GM12875 (cell line): Measurements from ENCODE around the gene DRD1.

ENCODE experiments used
- H3K4me3 ChIP-seq: one replicate; pipeline ENCODE4 v1.5.1; 2011; ENCODE audit warnings: low read depth, low read length, control low read depth
- CTCF ChIP-seq: IDR thresholded peaks from 2 replicates; pipeline ENCODE4 v1.5.1; 2011; ENCODE audit warnings: low read depth, mild to moderate bottlenecking, control low read depth, inconsistent platforms, low read length, moderate library complexity, borderline replicate concordance; ENCODE audit not compliant: insufficient read depth

Gene DRD1

GRCh38 chr5:175444060-175444904, at the start of gene DRD1:
Gene DRD1 (minus strand): TSS chr5:175444182. CDS start chr5:175443099, 1,083 bp downstream.
- no peak within 1 kb of the TSS for H3K4me3 ChIP-seq
- TF ChIP-seq CTCF, result peak; percentile 80

GRCh38 chr5:175493726-175494125, 49.7 kb upstream of the DRD1 start:
- H3K4me3 ChIP-seq, result no peak overlapping the region
- no peak for TF ChIP-seq CTCF

GRCh38 chr5:175493260-175493659, 49.3 kb upstream of the DRD1 start:
- TF ChIP-seq CTCF, result no peak
- no peak overlapping the region for H3K4me3 ChIP-seq

GRCh38 chr5:175491223-175491622, 47.2 kb upstream of the DRD1 start:
- no peak for TF ChIP-seq CTCF
- no peak overlapping the region for H3K4me3 ChIP-seq

GRCh38 chr5:175489693-175490443, 45.9 kb upstream of the DRD1 start:
- TF ChIP-seq CTCF, result no peak
- no peak overlapping the region for H3K4me3 ChIP-seq

- H3K4me3 ChIP-seq, result no peak overlapping the region
- TF ChIP-seq CTCF, result no peak
Observed at GRCh38 chr5:175487514-175488222, 43.7 kb upstream of the DRD1 start.
